H9 (cell line): ENCODE results near the gene PPP1R15A. TPM values are rescaled to one million over a fixed set of nuclear protein-coding genes. Genes with fewer than 3 reads are reported as not detected.

Experiments
- DNase-seq: peaks from one replicate; pipeline ENCODE4 v3.0.0-alpha.2; 2017
- H2AFZ ChIP-seq: one replicate; pipeline ENCODE4 v1.6.1; 2013; ENCODE audit warnings: mild to moderate bottlenecking, low read length, control low read depth, moderate library complexity
- H2AK5ac ChIP-seq: 2 replicates; pipeline ENCODE4 v1.6.1; 2013; ENCODE audit warnings: low read length, control low read depth, mixed read lengths; ENCODE audit not compliant: insufficient read length
- H2BK120ac ChIP-seq: one replicate; pipeline ENCODE4 v1.6.1; 2013; ENCODE audit warnings: low read depth, mild to moderate bottlenecking, low read length, control low read depth, inconsistent platforms; ENCODE audit not compliant: poor library complexity, severe bottlenecking
- H2BK12ac ChIP-seq: 2 replicates; pipeline ENCODE4 v1.6.1; 2013; ENCODE audit warnings: low read length, control low read depth, mixed read lengths, low read depth; ENCODE audit not compliant: insufficient read length
- H2BK15ac ChIP-seq: 2 replicates; pipeline ENCODE4 v1.6.1; 2013; ENCODE audit warnings: low read depth, low read length, control low read depth
- H2BK20ac ChIP-seq: one replicate; pipeline ENCODE4 v1.6.1; 2013; ENCODE audit warnings: low read depth, mild to moderate bottlenecking, low read length, control low read depth, inconsistent platforms; ENCODE audit not compliant: poor library complexity, severe bottlenecking
- H2BK5ac ChIP-seq: 2 replicates; pipeline ENCODE4 v1.6.1; 2013; ENCODE audit warnings: low read length, control low read depth, mixed read lengths; ENCODE audit not compliant: insufficient read length
- H3K14ac ChIP-seq: 2 replicates; pipeline ENCODE4 v1.6.1; 2013; ENCODE audit warnings: low read length, control low read depth; ENCODE audit not compliant: insufficient read depth
- H3K18ac ChIP-seq: 2 replicates; pipeline ENCODE4 v1.6.1; 2013; ENCODE audit warnings: low read depth, mild to moderate bottlenecking, mixed read lengths, low read length, control low read depth; ENCODE audit not compliant: insufficient read length
- H3K23ac ChIP-seq: 2 replicates; pipeline ENCODE4 v1.6.1; 2013; ENCODE audit warnings: low read length, control low read depth, mixed read lengths, low read depth; ENCODE audit not compliant: insufficient read length
- H3K23me2 ChIP-seq: 2 replicates; pipeline ENCODE4 v1.6.1; 2013; ENCODE audit warnings: low read depth, mild to moderate bottlenecking, mixed read lengths, low read length, control low read depth; ENCODE audit not compliant: insufficient read length, poor library complexity, severe bottlenecking
- H3K27ac ChIP-seq: 2 replicates; pipeline ENCODE4 v1.5.1; 2013; ENCODE audit warnings: low read length, control low read depth, mixed read lengths, low read depth; ENCODE audit not compliant: insufficient read length
- H3K27me3 ChIP-seq: 2 replicates; pipeline ENCODE4 v1.6.1; 2013; ENCODE audit warnings: low read length, control low read depth, inconsistent platforms; ENCODE audit not compliant: insufficient read depth
- H3K4ac ChIP-seq: 2 replicates; pipeline ENCODE4 v1.6.1; 2013; ENCODE audit warnings: low read depth, mild to moderate bottlenecking, control low read depth, inconsistent platforms, low read length, moderate library complexity
- H3K4me1 ChIP-seq: 2 replicates; pipeline ENCODE4 v1.6.1; 2013; ENCODE audit warnings: low read length, control low read depth, inconsistent platforms; ENCODE audit not compliant: insufficient read depth
- H3K4me2 ChIP-seq: 2 replicates; pipeline ENCODE4 v1.6.1; 2013; ENCODE audit warnings: low read length, control low read depth, mixed read lengths; ENCODE audit not compliant: insufficient read length, insufficient read depth
- H3K56ac ChIP-seq: 2 replicates; pipeline ENCODE4 v1.6.1; 2013; ENCODE audit warnings: low read depth, mild to moderate bottlenecking, mixed read lengths, low read length, control low read depth; ENCODE audit not compliant: insufficient read length
- H3K79me1 ChIP-seq: 2 replicates; pipeline ENCODE4 v1.6.1; 2013; ENCODE audit warnings: low read depth, mild to moderate bottlenecking, moderate library complexity, low read length, control low read depth, inconsistent platforms; ENCODE audit not compliant: insufficient read depth, poor library complexity, severe bottlenecking
- H3K79me2 ChIP-seq: 2 replicates; pipeline ENCODE4 v1.6.1; 2013; ENCODE audit warnings: low read length, control low read depth, inconsistent platforms; ENCODE audit not compliant: insufficient read depth
- H3K9ac ChIP-seq: 2 replicates; pipeline ENCODE4 v1.6.1; 2013; ENCODE audit warnings: low read length, control low read depth, mixed read lengths; ENCODE audit not compliant: insufficient read length; ENCODE audit errors: extremely low read depth
- H3K9me3 ChIP-seq: one replicate; pipeline ENCODE4 v1.6.1; 2013; ENCODE audit warnings: low read depth, low read length, inconsistent platforms; ENCODE audit not compliant: control insufficient read depth
- H3T11ph ChIP-seq: one replicate; pipeline ENCODE4 v1.6.1; 2013; ENCODE audit warnings: mild to moderate bottlenecking, low read length, control low read depth, inconsistent platforms
- H4K20me1 ChIP-seq: one replicate; pipeline ENCODE4 v1.6.1; 2013; ENCODE audit not compliant: control insufficient read depth, insufficient read length, insufficient read depth
- H4K5ac ChIP-seq: 2 replicates; pipeline ENCODE4 v1.6.1; 2013; ENCODE audit warnings: low read depth, mild to moderate bottlenecking, mixed read lengths, low read length, control low read depth; ENCODE audit not compliant: insufficient read length
- H4K8ac ChIP-seq: replicated peaks from 2 replicates; pipeline ENCODE4 v1.6.1; 2013; ENCODE audit warnings: low read length, control low read depth, mixed read lengths, low read depth; ENCODE audit not compliant: insufficient read length
- H4K91ac ChIP-seq: 2 replicates; pipeline ENCODE4 v1.6.1; 2013; ENCODE audit warnings: low read depth, mild to moderate bottlenecking, moderate library complexity, mixed read lengths, low read length, control low read depth; ENCODE audit not compliant: insufficient read length
- H3K27ac Mint-ChIP-seq, 3 experiments: 2 replicates in 2 of 3; 3 replicates in 1 of 3; pipeline ENCODE4 v1.8.0; 2020 to 2021; ENCODE audit warnings: mixed read lengths in 3 of 3, mild to moderate bottlenecking in 1 of 3, moderate library complexity in 1 of 3
- H3K27me3 Mint-ChIP-seq: 2 replicates; pipeline ENCODE4 v1.8.0; 2021; ENCODE audit warnings: low read depth, mild to moderate bottlenecking, moderate library complexity, mixed read lengths
- H3K36me3 Mint-ChIP-seq, 3 experiments: 2 replicates in 2 of 3; 3 replicates in 1 of 3; pipeline ENCODE4 v1.8.0; 2020 to 2021; ENCODE audit warnings: low read depth in 3 of 3, mixed read lengths in 3 of 3; ENCODE audit not compliant: insufficient read depth in 1 of 3
- H3K4me1 Mint-ChIP-seq, 2 experiments: 2 replicates each; pipeline ENCODE4 v1.8.0; 2020; ENCODE audit warnings: mixed read lengths in 2 of 2
- H3K4me3 Mint-ChIP-seq, 2 experiments: 2 replicates in 1 of 2; 3 replicates in 1 of 2; pipeline ENCODE4 v1.8.0; 2020 to 2021; ENCODE audit warnings: mild to moderate bottlenecking in 2 of 2, mixed read lengths in 2 of 2, moderate library complexity in 1 of 2
- H3K9me3 Mint-ChIP-seq, 2 experiments: 2 replicates in 1 of 2; 3 replicates in 1 of 2; pipeline ENCODE4 v1.8.0; 2020; ENCODE audit warnings: mild to moderate bottlenecking in 2 of 2, mixed read lengths in 2 of 2, moderate library complexity in 1 of 2
- WGBS: extraction: QIAGEN DNeasy Blood & Tissue Kit; methylation state at CpG from one replicate; pipeline ENCODE4 v1.1.7; 2013; ENCODE audit warnings: missing lambda C conversion rate, low lambda C conversion rate, mixed read lengths; ENCODE audit not compliant: insufficient read length; ENCODE audit errors: extremely low coverage; 5-methylcytosine and 5-hydroxymethylcytosine counted together
- total RNA-seq: library from RNA; stranded (reverse); gene quantifications from 2 replicates; pipeline ENCODE4 v1.2.1, GENCODE V29; 2021
- TF ChIP-seq, protein P1 (sequence below): fragments of 200-600 bp; sonication (generic); conservative IDR thresholded peaks from 3 replicates; pipeline ENCODE4 v1.8.0; 2021; ENCODE audit warnings: antibody characterized with exemption, mild to moderate bottlenecking

Gene PPP1R15A
- total RNA-seq, 1 experiment from 2014 or later: 17.2 TPM

DNA sequence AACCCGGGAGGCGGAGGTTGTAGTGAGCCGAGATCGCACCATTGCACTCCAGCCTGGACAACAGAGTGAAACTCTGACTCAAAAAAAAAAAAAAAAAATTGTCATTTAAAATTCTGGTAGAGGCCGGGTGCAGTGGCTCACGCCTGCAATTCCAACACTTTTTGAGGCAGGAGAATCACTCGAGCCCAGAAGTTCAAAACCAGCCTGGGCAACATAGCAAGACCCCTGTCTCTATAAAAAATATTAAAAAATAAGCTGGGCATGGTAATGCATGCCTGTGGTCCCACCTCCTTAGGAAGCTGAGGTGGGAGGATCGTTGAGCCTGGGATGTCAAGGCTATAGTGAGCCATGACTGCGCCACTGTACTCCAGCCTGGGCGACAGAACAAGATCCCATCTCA lies 34.1 kb downstream of the PPP1R15A start:
- H3K56ac ChIP-seq: no peak overlapping the region
- H3K27me3 Mint-ChIP-seq: no peaks in the 10 kb centered on the region; the same call in 1 of the 2 replicates
- no peak for DNase-seq

More for the DNA sequence above, 34.1 kb downstream of the PPP1R15A start:
- Histone ChIP-seq H3K9me3 (no peaks in the 10 kb centered on the region), H4K8ac (no peak overlapping the region), H3K27me3 (no peaks in the 10 kb centered on the region), H2BK5ac (no peak overlapping the region), H3K4me1 (no peaks in the 10 kb centered on the region), H2BK15ac (no peak overlapping the region), H3K9ac (no peak overlapping the region), H3K23ac (no peak overlapping the region), H3K4me2 (no peak overlapping the region), H3K23me2 (no peaks in the 10 kb centered on the region), H3K79me1 (no peaks in the 10 kb centered on the region), H3T11ph (no peak overlapping the region), H3K4ac (no peak overlapping the region), H3K79me2 (no peaks in the 10 kb centered on the region), H3K27ac (no peak overlapping the region), H2AK5ac (no peak overlapping the region), H4K5ac (no peak overlapping the region), H4K20me1 (no peaks in the 10 kb centered on the region), H3K14ac (no peak overlapping the region), H2BK120ac (no peak overlapping the region), H2AFZ (no peak overlapping the region), H4K91ac (no peak overlapping the region), H3K18ac (no peak overlapping the region), H2BK20ac (no peak overlapping the region), H2BK12ac (no peak overlapping the region)
- peaks cover 5 to 8% of the 10 kb centered on the region in 2 experiments; a peak in 3 of 4 replicates for H3K4me1 Mint-ChIP-seq
- H3K27ac Mint-ChIP-seq: no peak overlapping the region
- no CpG with 5 or more reads among the region's 10 CpGs for WGBS
- TF ChIP-seq, protein P1, sequence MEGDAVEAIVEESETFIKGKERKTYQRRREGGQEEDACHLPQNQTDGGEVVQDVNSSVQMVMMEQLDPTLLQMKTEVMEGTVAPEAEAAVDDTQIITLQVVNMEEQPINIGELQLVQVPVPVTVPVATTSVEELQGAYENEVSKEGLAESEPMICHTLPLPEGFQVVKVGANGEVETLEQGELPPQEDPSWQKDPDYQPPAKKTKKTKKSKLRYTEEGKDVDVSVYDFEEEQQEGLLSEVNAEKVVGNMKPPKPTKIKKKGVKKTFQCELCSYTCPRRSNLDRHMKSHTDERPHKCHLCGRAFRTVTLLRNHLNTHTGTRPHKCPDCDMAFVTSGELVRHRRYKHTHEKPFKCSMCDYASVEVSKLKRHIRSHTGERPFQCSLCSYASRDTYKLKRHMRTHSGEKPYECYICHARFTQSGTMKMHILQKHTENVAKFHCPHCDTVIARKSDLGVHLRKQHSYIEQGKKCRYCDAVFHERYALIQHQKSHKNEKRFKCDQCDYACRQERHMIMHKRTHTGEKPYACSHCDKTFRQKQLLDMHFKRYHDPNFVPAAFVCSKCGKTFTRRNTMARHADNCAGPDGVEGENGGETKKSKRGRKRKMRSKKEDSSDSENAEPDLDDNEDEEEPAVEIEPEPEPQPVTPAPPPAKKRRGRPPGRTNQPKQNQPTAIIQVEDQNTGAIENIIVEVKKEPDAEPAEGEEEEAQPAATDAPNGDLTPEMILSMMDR: no peak
- H3K4me3 Mint-ChIP-seq: no peak overlapping the region; a peak in 1 of 5 replicates
- no peaks in the 10 kb centered on the region; a peak in 1 of 5 replicates for H3K9me3 Mint-ChIP-seq
- peaks cover 34 to 79% (median 68%) of the 10 kb centered on the region in 3 experiments; a peak in 6 of 7 replicates for H3K36me3 Mint-ChIP-seq
